Measurements from ENCODE around the gene RIN3.

GRCh38 chr14:92619671-92620456 lies 106.3 kb downstream of the RIN3 start:
- TF ChIP-seq CTCF (IDR thresholded peaks at IDR 0.05; ENCODE audit: insufficient read depth, low read depth, low read length) (no peak), EZH2 (IDR thresholded peaks at IDR 0.05; ENCODE audit: insufficient read depth, low read length) (no peak)

All from astrocyte (in vitro differentiated cells and primary cell).